Raji (cell line): ENCODE data around the gene ROR1.

Experiments used
- POLR2A ChIP-seq: IDR thresholded peaks from 2 replicates; pipeline ENCODE4 v1.6.1; 2011; ENCODE audit warnings: low read depth, low read length, control low read depth; ENCODE audit not compliant: insufficient read depth

The ROR1 gene

DNA sequence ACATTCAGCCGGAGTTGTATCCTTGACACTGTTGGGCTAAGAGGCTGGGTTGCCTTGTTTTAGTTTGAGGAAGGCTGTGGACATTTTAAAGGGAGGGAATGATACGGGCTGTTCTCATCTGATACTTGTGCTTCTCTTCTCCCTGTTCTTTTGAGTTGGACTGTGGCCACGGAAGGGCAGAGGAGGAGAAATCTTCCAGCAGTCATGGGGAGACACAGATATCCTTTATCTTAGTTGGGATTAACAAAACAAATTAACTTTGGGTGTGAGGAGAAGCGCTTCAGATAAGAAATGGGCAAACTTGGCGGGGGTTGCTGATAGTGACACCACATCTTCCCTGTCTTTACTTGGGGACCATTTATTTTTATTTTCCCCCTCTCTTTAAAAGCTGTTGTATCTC lies 138.8 kb downstream of the ROR1 start:
- no peak for TF ChIP-seq POLR2A

DNA sequence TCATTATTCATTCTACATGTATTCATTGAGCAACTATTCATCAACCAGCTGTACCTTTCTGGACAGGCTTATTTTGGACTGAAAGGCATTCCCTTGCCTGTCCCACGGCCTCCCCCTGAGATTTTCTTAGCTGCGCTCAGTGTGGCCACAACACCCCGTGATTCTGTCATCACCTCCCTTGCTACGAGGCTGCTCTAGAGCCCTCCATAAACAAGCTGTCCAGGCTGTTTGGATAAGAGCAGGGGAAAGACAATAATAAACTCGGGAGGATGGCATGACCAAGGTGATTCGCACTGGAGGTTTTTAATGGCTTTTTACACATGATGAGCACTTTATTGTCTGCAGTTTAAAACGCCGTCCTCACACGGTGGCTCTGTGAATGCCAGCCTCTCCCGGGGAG lies 139.7 kb downstream of the ROR1 start:
- TF ChIP-seq POLR2A, result no peak

- no peak for TF ChIP-seq POLR2A
These were observed 140.4 kb downstream of the ROR1 start for GRCh38 chr1:63914241-63914640.

DNA sequence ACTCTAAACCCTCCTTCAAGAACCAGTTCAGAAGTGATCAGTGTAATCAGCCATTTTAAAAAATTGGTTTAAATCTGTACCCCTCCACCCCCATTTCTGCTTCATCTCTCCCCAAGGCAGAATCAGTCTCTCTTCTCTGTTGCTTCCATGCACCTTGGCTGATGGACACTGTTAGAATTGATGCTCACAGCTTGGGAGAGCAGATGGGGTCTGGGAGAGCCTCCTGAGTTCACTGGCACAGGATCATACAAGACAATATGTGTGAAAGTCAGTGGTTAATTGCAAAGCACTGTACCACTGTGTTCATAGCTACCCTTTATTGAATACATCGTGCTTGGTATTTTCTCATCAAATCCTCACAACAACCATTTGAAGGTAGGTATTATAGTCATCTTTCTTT lies 140.9 kb downstream of the ROR1 start:
- TF ChIP-seq POLR2A, result no peak

DNA sequence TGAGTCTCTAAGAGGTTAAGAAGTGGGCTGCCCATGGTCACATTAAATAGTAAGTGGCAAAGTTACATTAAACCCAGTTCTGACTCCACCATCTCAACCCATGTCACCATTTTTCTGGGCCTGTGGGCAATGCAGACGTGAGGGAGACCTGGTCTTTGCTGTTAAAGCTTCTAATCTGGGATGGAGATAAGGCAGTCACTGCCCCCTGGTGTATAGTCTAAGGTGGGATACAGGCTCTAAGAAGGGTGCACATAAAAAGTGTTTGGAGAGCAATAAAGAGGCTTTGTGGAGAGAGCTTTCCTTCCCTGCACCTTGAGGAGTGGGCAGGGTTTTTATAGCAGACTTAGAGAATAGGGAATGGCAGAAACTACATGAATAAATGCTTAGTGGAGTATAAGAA lies 141.3 kb downstream of the ROR1 start:
- no peak for TF ChIP-seq POLR2A

- TF ChIP-seq POLR2A, result no peak
These were observed 142.9 kb downstream of the ROR1 start for GRCh38 chr1:63916485-63917360.

- TF ChIP-seq POLR2A, result no peak
These were observed 144.0 kb downstream of the ROR1 start for GRCh38 chr1:63917571-63918417.

- no peak for TF ChIP-seq POLR2A
These were observed 144.7 kb downstream of the ROR1 start for GRCh38 chr1:63918418-63918945.

- no peak for TF ChIP-seq POLR2A
These were observed 146.6 kb downstream of the ROR1 start for GRCh38 chr1:63920154-63921117.

- no peak for TF ChIP-seq POLR2A
These were observed 147.5 kb downstream of the ROR1 start for GRCh38 chr1:63921359-63921758.

- no peak for TF ChIP-seq POLR2A
These were observed 148.0 kb downstream of the ROR1 start for GRCh38 chr1:63921802-63922201.

- no peak for TF ChIP-seq POLR2A
These were observed 149.0 kb downstream of the ROR1 start for GRCh38 chr1:63922848-63923247.

GRCh38 chr1:63923302-63923701 lies 149.5 kb downstream of the ROR1 start:
- no peak for TF ChIP-seq POLR2A

DNA sequence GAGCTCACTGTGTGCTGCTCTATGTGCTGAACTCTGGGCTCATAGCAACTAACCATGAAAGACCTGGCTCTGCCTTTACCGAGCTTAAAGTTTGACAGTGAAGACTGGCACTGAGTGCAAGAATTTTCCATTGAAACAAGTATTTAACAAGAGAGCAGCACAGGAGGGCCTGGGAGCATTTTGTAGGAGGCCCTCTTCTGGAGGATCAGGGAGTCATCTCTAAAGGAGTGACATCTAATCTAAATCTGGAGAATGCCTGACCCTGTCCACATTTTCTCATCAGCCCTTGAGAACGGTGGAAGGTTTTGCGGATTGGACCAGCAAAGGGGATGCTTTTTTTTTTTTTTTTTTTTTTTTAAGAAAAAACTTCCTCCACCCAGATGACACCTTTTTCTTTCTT lies 150.8 kb downstream of the ROR1 start:
- no peak for TF ChIP-seq POLR2A
